Caco-2 (cell line): Measurements from ENCODE around the gene LAD1. TPM values are rescaled to one million over a fixed set of nuclear protein-coding genes. Genes with fewer than 3 reads are reported as not detected.
A peak's percentile ranks its signal among the peaks of the same experiment; 100 is the strongest.

Experiments used
- BruUV-seq: library from RNA; stranded (reverse); fragments of 400-500 nt; replicated peaks from 2 replicates; lab custom pipeline; 2021; lab: Mats Ljungman, UMichigan
- CTCF ChIA-PET: fragments of 300-600 bp; sonication (Branson Sonifier 250); formaldehyde crosslinking; loops from one replicate; lab custom pipeline; 2022; ENCODE audit warnings: antibody characterized with exemption; lab: Charles Lee
- POLR2A ChIA-PET: fragments of 300-600 bp; sonication (Branson Sonifier 250); formaldehyde crosslinking; loops from one replicate; lab custom pipeline; 2022; ENCODE audit warnings: antibody characterized with exemption; lab: Charles Lee
- DNase-seq, 2 experiments: peaks; one replicate each; pipeline versions ENCODE4 v3.0.0 to v3.0.0-alpha.2; 2020 to 2022
- H3K27me3 ChIP-seq: replicated peaks from 2 replicates; pipeline ENCODE4 v1.6.0; 2011; ENCODE audit warnings: low read length; ENCODE audit not compliant: control insufficient read depth, insufficient read depth
- H3K36me3 ChIP-seq: 2 replicates; pipeline ENCODE4 v1.5.1; 2011; ENCODE audit warnings: low read length; ENCODE audit not compliant: control insufficient read depth, insufficient read depth
- H3K4me1 ChIP-seq: fragments of 250-450 bp; sonication (Bioruptor Pico); 2 replicates; pipeline ENCODE4 v1.5.1; 2020; ENCODE audit warnings: mild to moderate bottlenecking
- H3K4me3 ChIP-seq: 2 replicates; pipeline ENCODE4 v1.5.1; 2011; ENCODE audit warnings: low read depth, mild to moderate bottlenecking, control low read depth, low read length
- H3K9me3 ChIP-seq: fragments of 250-450 bp; sonication (Bioruptor Pico); 2 replicates; pipeline ENCODE4 v1.5.1; 2020; ENCODE audit warnings: mild to moderate bottlenecking, moderate library complexity
- H3K27ac Mint-ChIP-seq: one replicate; pipeline ENCODE4 v1.8.0; 2022; ENCODE audit warnings: mixed read lengths; ENCODE audit not compliant: unreplicated experiment
- H3K27me3 Mint-ChIP-seq: one replicate; pipeline ENCODE4 v1.8.0; 2022; ENCODE audit warnings: mixed read lengths; ENCODE audit not compliant: insufficient read depth, unreplicated experiment
- H3K36me3 Mint-ChIP-seq: one replicate; pipeline ENCODE4 v1.8.0; 2022; ENCODE audit warnings: mild to moderate bottlenecking, mixed read lengths; ENCODE audit not compliant: insufficient read depth, unreplicated experiment
- H3K4me1 Mint-ChIP-seq: one replicate; pipeline ENCODE4 v1.8.0; 2022; ENCODE audit warnings: low read depth, mixed read lengths; ENCODE audit not compliant: unreplicated experiment
- H3K4me3 Mint-ChIP-seq: one replicate; pipeline ENCODE4 v1.8.0; 2022; ENCODE audit warnings: mild to moderate bottlenecking, moderate library complexity, mixed read lengths; ENCODE audit not compliant: unreplicated experiment
- H3K9me3 Mint-ChIP-seq: one replicate; pipeline ENCODE4 v1.8.0; 2022; ENCODE audit warnings: mixed read lengths; ENCODE audit not compliant: unreplicated experiment
- CTCF ChIP-seq, 2 experiments: fragments of 200-600 bp in 1 of 2; IDR thresholded peaks; 1 replicate in 1 of 2; 2 replicates in 1 of 2; pipeline versions ENCODE4 v1.5.1 to v1.8.0; 2011 to 2022; ENCODE audit warnings: antibody characterized with exemption in 1 of 2, control low read depth in 1 of 2, inconsistent platforms in 1 of 2, low read depth in 1 of 2, low read length in 1 of 2, mild to moderate bottlenecking in 1 of 2, moderate library complexity in 1 of 2; ENCODE audit not compliant: insufficient read depth in 1 of 2, severe bottlenecking in 1 of 2, unreplicated experiment in 1 of 2
- intact Hi-C: fragments of 100-400 bp; cut with micrococcal nuclease; formaldehyde crosslinking; loops from one replicate; pipeline ENCODE4 v1.10.0; 2022; ENCODE audit not compliant: unreplicated experiment
- total RNA-seq: library from RNA; stranded (reverse); gene quantifications from 2 replicates; pipeline ENCODE4 v1.2.3, GENCODE V29; 2022

Gene LAD1
- total RNA-seq, 1 experiment from 2014 or later = 80.5 TPM

GRCh38 chr1:201404722-201405483, 5.8 kb upstream of the LAD1 start:
- H3K9me3 ChIP-seq = no peaks in the 10 kb centered on the region
- Mint-ChIP-seq H3K4me3 (peak overlapping the region; percentile 12), H3K27me3 (no peaks in the 10 kb centered on the region), H3K36me3 (no peaks in the 10 kb centered on the region), H3K9me3 (no peaks in the 10 kb centered on the region), H3K27ac (peak overlapping the region; percentile 79), H3K4me1 (peaks cover 21% of the 10 kb centered on the region)
- no peaks in the 10 kb centered on the region for H3K27me3 ChIP-seq
- intact Hi-C loops = loop anchor here (2.0 to 5.0 kb wide), 2 partner anchors 58 to 150 kb away; no protein-coding TSS in a partner anchor
- TF ChIP-seq CTCF (IDR thresholded peaks at IDR 0.05; ENCODE audit: insufficient read depth in 1 of 2, low read depth in 1 of 2, low read length in 1 of 2, severe bottlenecking in 1 of 2, unreplicated experiment in 1 of 2) = no peak
- H3K4me3 ChIP-seq = no peak overlapping the region
- H3K36me3 ChIP-seq = no peaks in the 10 kb centered on the region
- BruUV-seq = no TSS peak
- ChIA-PET POLR2A (no interaction called here), CTCF (interaction anchor here (1.2 to 1.9 kb wide), 3 partner anchors 16 to 20 kb away, joined by 3 to 12 read pairs (median 4); no protein-coding TSS in a partner anchor)
- DNase-seq = no peak
- peaks cover 59% of the 10 kb centered on the region for H3K4me1 ChIP-seq

GRCh38 chr1:201404055-201404454, 4.9 kb upstream of the LAD1 start:
- H3K4me1 Mint-ChIP-seq = peaks cover 22% of the 10 kb centered on the region
- CTCF ChIA-PET = interaction anchor here (1.2 kb wide), 1 partner anchor 19 kb away, joined by 3 read pairs; no protein-coding TSS in a partner anchor
- POLR2A ChIA-PET = no interaction called here

GRCh38 chr1:201403359-201403758, 4.2 kb upstream of the LAD1 start:
- no peaks in the 10 kb centered on the region for H3K36me3 Mint-ChIP-seq
- intact Hi-C loops = no loop called here
- BruUV-seq = no TSS peak

More at GRCh38 chr1:201404055-201404454, 4.9 kb upstream of the LAD1 start:
- H3K36me3 ChIP-seq = no peaks in the 10 kb centered on the region
- no peak for DNase-seq
- Mint-ChIP-seq H3K27ac (peak overlapping the region; percentile 79), H3K36me3 (no peaks in the 10 kb centered on the region), H3K27me3 (no peaks in the 10 kb centered on the region), H3K4me3 (no peak overlapping the region), H3K9me3 (no peaks in the 10 kb centered on the region)
- TF ChIP-seq CTCF (IDR thresholded peaks at IDR 0.05; ENCODE audit: insufficient read depth in 1 of 2, low read depth in 1 of 2, low read length in 1 of 2, severe bottlenecking in 1 of 2, unreplicated experiment in 1 of 2) = no peak
- no peaks in the 10 kb centered on the region for H3K9me3 ChIP-seq
- BruUV-seq = no TSS peak
- intact Hi-C loops = loop anchor here (2.0 kb wide), 1 partner anchor 149 kb away; no protein-coding TSS in a partner anchor
- H3K4me3 ChIP-seq = no peak overlapping the region
- H3K4me1 ChIP-seq = peaks cover 59% of the 10 kb centered on the region
- H3K27me3 ChIP-seq = no peaks in the 10 kb centered on the region

More at GRCh38 chr1:201403359-201403758, 4.2 kb upstream of the LAD1 start:
- no peak overlapping the region for H3K4me3 Mint-ChIP-seq
- no peak for DNase-seq
- ChIA-PET POLR2A (no interaction called here), CTCF (no interaction called here)
- Histone ChIP-seq H3K27me3 (no peaks in the 10 kb centered on the region), H3K4me3 (no peak overlapping the region), H3K36me3 (no peaks in the 10 kb centered on the region), H3K4me1 (peaks cover 61% of the 10 kb centered on the region), H3K9me3 (no peaks in the 10 kb centered on the region)
- H3K4me1 Mint-ChIP-seq = peaks cover 22% of the 10 kb centered on the region
- H3K27me3 Mint-ChIP-seq = no peaks in the 10 kb centered on the region
- H3K27ac Mint-ChIP-seq = no peak overlapping the region
- no peak for TF ChIP-seq CTCF (IDR thresholded peaks at IDR 0.05; ENCODE audit: insufficient read depth in 1 of 2, low read depth in 1 of 2, low read length in 1 of 2, severe bottlenecking in 1 of 2, unreplicated experiment in 1 of 2)
- H3K9me3 Mint-ChIP-seq = no peaks in the 10 kb centered on the region
